22Rv1 (cell line): ENCODE data around the gene SLC24A4.

Source experiments
- H3K27ac ChIP-seq: fragments of 450-650 bp; 2 replicates; pipeline ENCODE4 v1.5.1; 2017
- ZFX ChIP-seq: fragments of 450-650 bp; IDR thresholded peaks from 2 replicates; pipeline ENCODE4 v1.6.1; 2017; ENCODE audit warnings: antibody characterized with exemption, borderline replicate concordance
- TF ChIP-seq, protein P1 (sequence below): fragments of 450-650 bp; IDR thresholded peaks from 2 replicates; pipeline ENCODE4 v1.5.1; 2017; ENCODE audit warnings: mild to moderate bottlenecking

Gene SLC24A4

DNA sequence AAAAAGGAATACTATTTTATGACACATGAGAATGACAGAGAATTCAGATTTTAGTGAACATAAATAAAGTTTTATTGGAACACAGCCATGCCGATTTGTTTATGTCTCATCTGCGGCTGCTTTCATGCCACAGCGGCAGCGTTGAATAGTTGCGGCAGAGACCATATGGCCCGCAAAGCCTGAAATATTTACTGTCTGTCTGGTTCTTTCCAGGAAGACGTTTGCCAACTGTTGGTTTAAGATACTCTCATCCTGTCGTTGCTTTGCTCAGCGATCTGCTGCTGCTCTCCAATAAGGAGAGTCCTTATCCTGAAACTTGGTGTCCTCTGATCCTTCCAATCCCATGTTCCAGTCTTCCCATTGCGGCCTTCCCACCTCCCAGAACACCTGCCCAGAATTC is 89.9 kb downstream of the SLC24A4 start:
- TF ChIP-seq, protein P1, sequence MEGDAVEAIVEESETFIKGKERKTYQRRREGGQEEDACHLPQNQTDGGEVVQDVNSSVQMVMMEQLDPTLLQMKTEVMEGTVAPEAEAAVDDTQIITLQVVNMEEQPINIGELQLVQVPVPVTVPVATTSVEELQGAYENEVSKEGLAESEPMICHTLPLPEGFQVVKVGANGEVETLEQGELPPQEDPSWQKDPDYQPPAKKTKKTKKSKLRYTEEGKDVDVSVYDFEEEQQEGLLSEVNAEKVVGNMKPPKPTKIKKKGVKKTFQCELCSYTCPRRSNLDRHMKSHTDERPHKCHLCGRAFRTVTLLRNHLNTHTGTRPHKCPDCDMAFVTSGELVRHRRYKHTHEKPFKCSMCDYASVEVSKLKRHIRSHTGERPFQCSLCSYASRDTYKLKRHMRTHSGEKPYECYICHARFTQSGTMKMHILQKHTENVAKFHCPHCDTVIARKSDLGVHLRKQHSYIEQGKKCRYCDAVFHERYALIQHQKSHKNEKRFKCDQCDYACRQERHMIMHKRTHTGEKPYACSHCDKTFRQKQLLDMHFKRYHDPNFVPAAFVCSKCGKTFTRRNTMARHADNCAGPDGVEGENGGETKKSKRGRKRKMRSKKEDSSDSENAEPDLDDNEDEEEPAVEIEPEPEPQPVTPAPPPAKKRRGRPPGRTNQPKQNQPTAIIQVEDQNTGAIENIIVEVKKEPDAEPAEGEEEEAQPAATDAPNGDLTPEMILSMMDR: no peak
- no peak for TF ChIP-seq ZFX
- H3K27ac ChIP-seq: no peak overlapping the region

DNA sequence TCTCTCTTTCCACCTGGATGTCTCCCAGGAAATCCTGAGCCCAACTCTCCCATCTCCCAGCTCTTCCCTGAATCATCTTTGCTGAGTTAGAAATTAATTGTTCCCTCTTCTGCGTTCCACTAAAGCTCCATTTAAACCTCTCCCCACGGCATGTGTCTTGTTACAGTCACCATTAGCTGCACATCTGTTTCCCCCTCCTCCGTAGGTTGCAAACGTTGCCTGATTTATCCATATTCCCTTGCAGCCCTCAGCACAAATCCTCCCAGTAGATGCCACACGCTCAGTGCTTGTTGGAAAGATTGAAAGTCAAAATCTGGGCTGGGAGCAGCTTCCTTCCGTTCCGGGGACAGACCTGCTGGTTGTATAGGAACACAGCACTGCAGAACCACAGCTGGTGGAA is 90.4 kb downstream of the SLC24A4 start:
- TF ChIP-seq, protein P1: no peak
- TF ChIP-seq ZFX: no peak
- no peak overlapping the region for H3K27ac ChIP-seq

DNA sequence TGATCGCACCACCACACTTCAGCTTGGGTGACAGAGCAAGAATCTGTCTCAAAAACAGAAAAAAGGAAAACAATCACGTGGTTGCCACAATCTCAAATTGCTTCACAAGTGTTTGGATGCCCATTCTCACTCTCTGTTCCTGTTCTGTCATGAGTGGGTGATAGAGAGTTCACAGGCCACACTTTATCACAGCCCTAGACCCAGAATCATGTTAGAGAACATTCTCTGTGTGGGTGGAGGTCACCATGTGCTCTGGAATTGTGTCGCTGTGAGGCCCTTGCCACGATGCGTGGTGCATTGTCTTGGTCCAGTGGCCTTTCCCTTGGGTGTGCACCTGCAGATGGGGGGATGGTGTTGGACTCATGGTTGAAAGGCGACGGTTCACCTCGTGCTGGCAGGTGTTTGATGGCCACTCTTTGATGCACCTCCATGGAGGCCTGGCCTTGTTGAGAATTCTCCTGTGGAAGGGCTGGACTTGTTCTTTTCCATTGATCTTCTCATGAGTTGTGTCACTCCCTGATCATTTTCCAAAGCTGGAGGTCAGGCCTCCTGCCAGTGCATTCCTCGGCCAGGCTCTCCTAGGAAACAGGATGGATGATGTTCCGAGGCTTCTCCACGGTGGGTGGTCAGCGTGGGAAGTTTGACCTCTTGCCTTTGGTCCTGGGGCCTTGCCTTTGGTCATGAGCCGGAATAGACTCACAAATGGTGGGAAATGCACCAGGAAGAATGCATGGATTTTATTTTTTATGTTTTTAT is 91.9 kb downstream of the SLC24A4 start:
- TF ChIP-seq, protein P1: no peak
- TF ChIP-seq ZFX: no peak
- H3K27ac ChIP-seq: no peak overlapping the region

DNA sequence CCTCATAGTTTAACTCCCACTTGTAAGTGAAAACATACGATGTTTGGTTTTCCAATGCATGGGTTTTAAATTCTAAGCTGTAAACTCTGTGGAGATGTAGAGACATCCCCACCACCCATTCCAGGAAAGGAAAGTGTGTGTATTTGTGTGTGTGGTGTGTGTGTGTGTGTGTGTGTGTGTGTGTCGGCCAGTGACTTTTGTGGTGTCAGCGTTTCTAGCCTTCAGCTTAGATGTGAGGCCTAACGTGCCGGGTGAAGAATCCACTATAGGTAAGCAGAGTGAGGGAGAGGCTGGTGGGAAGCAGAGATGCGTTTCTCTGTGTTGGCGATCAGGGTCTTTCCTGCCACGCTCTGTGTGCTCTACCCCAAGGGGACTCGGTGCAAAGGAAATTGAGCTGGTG is 93.0 kb downstream of the SLC24A4 start:
- H3K27ac ChIP-seq: no peak overlapping the region
- no peak for TF ChIP-seq ZFX
- TF ChIP-seq, protein P1: no peak

DNA sequence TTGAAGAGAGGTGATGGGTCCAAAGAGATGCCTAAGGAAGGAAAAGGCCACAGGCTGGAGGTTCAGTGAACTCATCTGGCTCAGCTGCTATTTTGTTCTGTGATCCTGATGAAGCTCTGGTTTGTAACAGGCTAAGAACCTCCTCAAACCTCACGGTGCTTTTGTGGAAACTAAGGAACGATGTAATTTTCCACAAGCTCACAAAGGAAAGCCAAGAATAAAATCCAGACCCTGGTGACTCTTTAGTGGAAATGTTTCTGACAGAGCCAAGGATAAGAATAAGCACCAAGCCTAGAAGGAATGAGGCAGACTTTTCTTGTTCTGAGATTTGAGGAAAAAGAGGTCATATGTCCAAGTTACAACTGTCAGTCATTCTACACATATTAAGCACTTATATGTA is 93.6 kb downstream of the SLC24A4 start:
- no peak overlapping the region for H3K27ac ChIP-seq
- TF ChIP-seq, protein P1: no peak
- no peak for TF ChIP-seq ZFX

DNA sequence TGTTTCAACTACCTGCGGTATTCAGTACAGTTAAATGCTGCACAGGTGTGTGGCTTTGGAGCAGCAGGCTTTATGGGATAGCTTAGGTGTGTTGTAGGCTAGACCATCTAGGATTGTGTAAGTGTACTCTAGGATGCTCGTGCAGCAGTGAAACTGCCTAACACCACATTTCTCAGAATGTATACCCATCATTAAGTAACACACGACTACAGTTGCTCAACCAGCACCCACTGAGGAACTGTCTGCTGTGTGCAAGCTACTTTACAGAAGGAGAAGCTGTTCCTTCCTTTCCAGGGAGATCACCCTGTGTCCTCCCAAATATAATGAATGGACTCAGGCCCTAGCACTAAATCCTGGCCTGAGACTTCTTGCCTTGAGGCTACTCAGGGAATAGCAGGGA is 94.8 kb downstream of the SLC24A4 start:
- TF ChIP-seq, protein P1: no peak
- no peak for TF ChIP-seq ZFX
- no peak overlapping the region for H3K27ac ChIP-seq

DNA sequence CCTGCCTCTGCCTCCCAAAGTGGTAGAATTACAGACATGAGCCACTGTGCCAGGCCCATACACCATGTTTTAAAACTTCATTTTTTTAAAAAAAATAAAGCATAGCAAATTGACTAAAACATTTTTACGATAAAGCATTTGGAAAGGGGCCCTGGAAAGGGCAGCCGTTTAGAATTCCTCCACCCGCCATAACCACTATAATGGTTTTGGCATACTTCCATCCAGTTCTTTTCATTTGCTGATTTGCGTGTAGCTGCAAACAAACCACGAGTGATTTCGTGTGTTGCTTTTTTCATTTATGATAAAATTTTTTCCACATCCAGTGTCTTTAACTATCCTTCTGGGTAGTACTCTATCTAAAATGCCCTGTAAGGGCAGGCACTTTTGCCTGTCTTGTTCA is 98.8 kb downstream of the SLC24A4 start:
- TF ChIP-seq, protein P1: no peak
- no peak for TF ChIP-seq ZFX
- H3K27ac ChIP-seq: no peak overlapping the region
